Measurements from ENCODE around the gene PRR22. TPM values are rescaled to one million over a fixed set of nuclear protein-coding genes. Genes with fewer than 3 reads are reported as not detected.
A peak's percentile ranks its signal among the peaks of the same experiment; 100 is the strongest.

PRR22 gene
- total and polyA plus RNA-seq, 9 of the 15 experiments (the other 6 are each of a cell fraction or from before 2014, with no cell fraction given): 0.03 to 12.0 (median 2.0) TPM; not detected in 1

DNA sequence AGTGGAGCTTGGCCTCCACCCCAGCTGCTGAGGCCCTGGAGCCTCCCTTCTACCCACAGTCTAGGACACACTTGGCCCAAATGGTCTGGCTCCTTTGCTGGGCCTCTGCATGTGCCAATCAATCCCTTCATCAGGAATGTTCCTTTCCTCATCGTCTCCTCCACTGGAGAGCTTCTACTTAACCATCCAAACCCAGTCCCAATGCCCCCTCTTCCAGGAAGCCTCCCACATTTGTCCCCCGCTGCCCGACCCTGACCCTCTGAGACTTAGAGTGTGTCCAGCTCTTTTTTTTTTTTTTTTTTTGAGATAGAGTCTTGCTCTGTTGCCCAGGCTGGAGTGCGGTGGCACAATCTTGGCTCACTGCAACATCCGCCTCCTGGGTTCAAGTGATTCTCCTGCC, 3.9 kb upstream of the PRR22 start (continued):
- TF ChIP-seq, protein P1, sequence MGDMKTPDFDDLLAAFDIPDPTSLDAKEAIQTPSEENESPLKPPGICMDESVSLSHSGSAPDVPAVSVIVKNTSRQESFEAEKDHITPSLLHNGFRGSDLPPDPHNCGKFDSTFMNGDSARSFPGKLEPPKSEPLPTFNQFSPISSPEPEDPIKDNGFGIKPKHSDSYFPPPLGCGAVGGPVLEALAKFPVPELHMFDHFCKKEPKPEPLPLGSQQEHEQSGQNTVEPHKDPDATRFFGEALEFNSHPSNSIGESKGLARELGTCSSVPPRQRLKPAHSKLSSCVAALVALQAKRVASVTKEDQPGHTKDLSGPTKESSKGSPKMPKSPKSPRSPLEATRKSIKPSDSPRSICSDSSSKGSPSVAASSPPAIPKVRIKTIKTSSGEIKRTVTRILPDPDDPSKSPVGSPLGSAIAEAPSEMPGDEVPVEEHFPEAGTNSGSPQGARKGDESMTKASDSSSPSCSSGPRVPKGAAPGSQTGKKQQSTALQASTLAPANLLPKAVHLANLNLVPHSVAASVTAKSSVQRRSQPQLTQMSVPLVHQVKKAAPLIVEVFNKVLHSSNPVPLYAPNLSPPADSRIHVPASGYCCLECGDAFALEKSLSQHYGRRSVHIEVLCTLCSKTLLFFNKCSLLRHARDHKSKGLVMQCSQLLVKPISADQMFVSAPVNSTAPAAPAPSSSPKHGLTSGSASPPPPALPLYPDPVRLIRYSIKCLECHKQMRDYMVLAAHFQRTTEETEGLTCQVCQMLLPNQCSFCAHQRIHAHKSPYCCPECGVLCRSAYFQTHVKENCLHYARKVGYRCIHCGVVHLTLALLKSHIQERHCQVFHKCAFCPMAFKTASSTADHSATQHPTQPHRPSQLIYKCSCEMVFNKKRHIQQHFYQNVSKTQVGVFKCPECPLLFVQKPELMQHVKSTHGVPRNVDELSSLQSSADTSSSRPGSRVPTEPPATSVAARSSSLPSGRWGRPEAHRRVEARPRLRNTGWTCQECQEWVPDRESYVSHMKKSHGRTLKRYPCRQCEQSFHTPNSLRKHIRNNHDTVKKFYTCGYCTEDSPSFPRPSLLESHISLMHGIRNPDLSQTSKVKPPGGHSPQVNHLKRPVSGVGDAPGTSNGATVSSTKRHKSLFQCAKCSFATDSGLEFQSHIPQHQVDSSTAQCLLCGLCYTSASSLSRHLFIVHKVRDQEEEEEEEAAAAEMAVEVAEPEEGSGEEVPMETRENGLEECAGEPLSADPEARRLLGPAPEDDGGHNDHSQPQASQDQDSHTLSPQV (IDR thresholded peaks at IDR 0.05): no peak

DNA sequence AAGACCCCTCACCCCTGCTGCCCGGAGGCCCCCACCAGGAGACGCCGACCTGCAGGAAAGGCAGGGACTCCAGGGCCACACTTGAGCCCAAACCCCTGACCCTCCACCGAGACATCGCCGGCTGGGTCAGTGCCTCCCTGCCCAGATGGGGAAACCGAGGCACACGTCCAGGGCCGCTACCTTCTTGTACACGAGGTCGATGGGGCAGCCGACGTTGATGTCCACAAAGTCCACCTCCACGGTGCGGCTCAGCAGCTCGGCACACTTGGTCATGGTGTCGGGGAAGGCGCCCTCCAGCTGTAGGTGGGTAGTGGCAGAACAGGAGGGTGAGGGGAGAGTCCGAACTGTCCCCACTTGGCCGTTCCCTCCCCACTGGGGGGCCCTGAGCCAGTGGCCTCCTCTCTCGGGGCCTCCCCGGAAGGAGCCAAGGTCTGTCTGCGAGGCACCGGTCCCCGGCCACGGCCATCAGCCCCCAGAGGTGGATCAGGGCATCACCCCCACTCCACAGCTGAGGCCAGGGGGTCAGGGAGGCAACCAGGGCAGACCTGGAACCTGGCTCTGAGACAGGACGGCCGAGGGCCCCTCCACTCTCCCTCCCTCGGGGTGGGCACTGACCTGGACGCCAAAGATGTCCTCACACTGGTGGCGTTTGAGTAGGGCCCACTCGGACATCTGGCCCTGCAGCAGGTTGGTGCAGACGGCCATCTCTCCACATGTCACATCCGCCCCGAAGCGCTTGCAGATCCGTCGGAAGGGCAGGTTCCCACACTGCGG, 3.0 kb upstream of the PRR22 start:
- BruUV-seq (replicated peaks): no TSS peak
- in situ Hi-C loops (cut with MboI) (no loop called here), intact Hi-C loops (cut with micrococcal nuclease) (no loop called here)
- no peak for FAIRE-seq
- ChIA-PET POLR2A (interaction anchor here (0.8 kb wide), 1 partner anchor 67 kb away, joined by 5 read pairs; the partner anchor contains the start of gene CATSPERD), CTCF (ENCODE audit: low intra/inter-chr PET ratio) (no interaction called here)
- H3K9me1 ChIP-seq (ENCODE audit: control insufficient read depth, insufficient read depth, low read length): no peaks in the 10 kb centered on the region
- H3K27ac ChIP-seq (ENCODE audit: extremely low read depth, low read depth, low read length): no peak overlapping the region
- peaks cover 21% of the 10 kb centered on the region for H3K79me2 ChIP-seq (ENCODE audit: control insufficient read depth, insufficient read depth, low read length)
- no peak overlapping the region for H3K4me2 ChIP-seq (ENCODE audit: insufficient read depth, low read length)
- no peak for ATAC-seq
- peak overlapping the region in 1 of 2 experiments; percentile 52; a peak in 1 of 4 replicates for H3K9ac ChIP-seq (ENCODE audit: insufficient read depth in 1 of 2, low read depth in 2 of 2, low read length in 2 of 2)
- H4K20me1 ChIP-seq (replicated peaks; ENCODE audit: control insufficient read depth, insufficient read depth, low read length): 0 out of 2 replicates have a peak, but pooled peaks cover 10% of the 10 kb centered on the region
- H3K36me3 ChIP-seq (ENCODE audit: control insufficient read depth, insufficient read depth, low read length): peaks cover 68% of the 10 kb centered on the region
- no peaks in the 10 kb centered on the region for H3K27me3 ChIP-seq (ENCODE audit: control insufficient read depth in 2 of 2, insufficient read depth in 2 of 2, low read length in 2 of 2)
- H3K4me1 ChIP-seq (replicated peaks in 1 of 2; ENCODE audit: control insufficient read depth in 2 of 2, insufficient read depth in 2 of 2, low read length in 2 of 2): peaks cover 2 to 63% of the 10 kb centered on the region in 2 experiments; a peak in 2 of 5 replicates
- H2AFZ ChIP-seq (ENCODE audit: low read depth, low read length): no peak overlapping the region
- DNase-seq (ENCODE audit: extremely low read depth in 1 of 4, low spot score in 3 of 4): no peak
- H3K9me3 ChIP-seq (replicated peaks; ENCODE audit: control insufficient read depth, insufficient read depth, low read depth, low read length): no peaks in the 10 kb centered on the region
- WGBS (ENCODE audit: insufficient coverage, low coverage, missing lambda C conversion rate): 94% methylated on average over 19 of the region's 39 CpGs
- H3K4me3 ChIP-seq: no peak overlapping the region
- TF ChIP-seq PCBP2 (IDR thresholded peaks at IDR 0.05; ENCODE audit: low read depth, low read length, poor library complexity, severe bottlenecking) (no peak), MEF2D (tag; conservative IDR thresholded peaks at IDR 0.05; ENCODE audit: low read depth) (no peak), ZBTB33 (CRISPR knock-in tag; IDR thresholded peaks at IDR 0.05) (0 out of 2 replicates have a peak, but pooled peaks have one; percentile 34), TAF9B (IDR thresholded peaks at IDR 0.05; ENCODE audit: partially characterized antibody) (no peak), POLR2G (IDR thresholded peaks at IDR 0.05; ENCODE audit: low read depth, low read length) (peak; percentile 74), NR3C1 (CRISPR knock-in tag; IDR thresholded peaks at IDR 0.05) (0 out of 2 replicates have a peak, but pooled peaks have one; percentile 40), ZNF3 (CRISPR knock-in tag; IDR thresholded peaks at IDR 0.05) (no peak), ZNF707 (CRISPR knock-in tag; conservative IDR thresholded peaks at IDR 0.05) (no peak), RBM22 (IDR thresholded peaks at IDR 0.05; ENCODE audit: low read depth, low read length, poor library complexity, severe bottlenecking) (peak; percentile 6), NR4A1 (CRISPR knock-in tag; IDR thresholded peaks at IDR 0.05) (no peak), NR4A1 (tag; IDR thresholded peaks at IDR 0.05) (no peak)
- TF ChIP-seq, protein P2, sequence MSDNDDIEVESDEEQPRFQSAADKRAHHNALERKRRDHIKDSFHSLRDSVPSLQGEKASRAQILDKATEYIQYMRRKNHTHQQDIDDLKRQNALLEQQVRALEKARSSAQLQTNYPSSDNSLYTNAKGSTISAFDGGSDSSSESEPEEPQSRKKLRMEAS (CRISPR knock-in tag; IDR thresholded peaks at IDR 0.05): 0 out of 2 replicates have a peak, but pooled peaks have one; percentile 29

Measured in K562 (cell line).